LHCN-M2 (cell line): ENCODE results near the gene ANKRD22. TPM values are rescaled to one million over a fixed set of nuclear protein-coding genes. Genes with fewer than 3 reads are reported as not detected.
A peak's percentile ranks its signal among the peaks of the same experiment; 100 is the strongest.

Experiments
- DNase-seq: peaks from one replicate; pipeline ENCODE4 v3.0.0-alpha.2; 2012; ENCODE audit warnings: low read depth
- total RNA-seq: library from RNA; depleted of rRNA; stranded (reverse); fragments of >200 nt; gene quantifications from 2 replicates; pipeline ENCODE4 v1.2.3, GENCODE V29; 2014; rRNA removed

Gene ANKRD22
- total RNA-seq, 1 experiment from 2014 or later: 0.46 TPM

DNA sequence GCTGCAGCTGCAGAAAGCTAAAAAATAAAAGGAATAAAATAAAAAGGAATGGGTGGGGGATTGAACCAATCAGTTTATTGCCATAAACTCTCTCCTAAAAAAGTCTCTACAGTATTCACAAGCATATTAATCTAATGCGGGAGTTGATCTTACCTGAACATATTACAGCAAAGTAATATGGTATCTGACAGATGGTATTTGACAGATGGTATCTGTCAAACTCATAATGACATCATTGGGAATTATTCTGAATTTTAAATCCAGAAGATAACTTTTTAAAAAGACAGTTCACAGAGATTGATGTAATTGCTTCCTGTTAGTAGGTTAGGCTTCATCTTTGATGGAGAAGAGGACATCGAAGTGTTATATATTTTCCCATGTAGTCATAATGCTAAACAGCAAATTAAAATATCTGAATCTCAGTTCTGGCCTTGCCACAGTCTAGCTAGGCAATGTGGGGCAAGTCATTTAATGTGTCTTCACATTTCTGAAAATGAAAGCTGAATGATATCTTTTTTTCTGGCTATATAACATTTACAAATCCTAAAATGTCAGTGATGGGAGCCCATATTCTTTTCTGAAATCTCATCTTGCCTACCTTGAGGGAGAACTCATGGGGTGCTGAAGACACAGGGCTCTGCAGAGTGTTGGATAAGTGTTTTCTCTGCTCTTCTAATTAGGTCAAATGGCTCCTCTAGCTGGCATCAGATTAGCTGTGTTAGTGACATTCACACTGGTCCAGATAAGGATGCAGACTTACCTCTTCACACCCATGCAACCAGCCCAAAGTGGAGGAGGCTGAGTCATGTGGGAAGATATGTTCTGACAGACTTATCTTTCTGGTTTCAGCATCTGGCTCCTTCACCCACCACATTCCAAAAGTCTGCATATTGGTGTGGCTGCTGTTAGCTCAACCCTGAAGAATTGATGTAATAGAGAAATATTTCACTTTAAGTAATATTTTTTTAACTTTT lies 51.2 kb downstream of the ANKRD22 start:
- peak; percentile 55 for DNase-seq

GRCh38 chr10:88794731-88795130 lies 56.9 kb downstream of the ANKRD22 start:
- no peak for DNase-seq

DNA sequence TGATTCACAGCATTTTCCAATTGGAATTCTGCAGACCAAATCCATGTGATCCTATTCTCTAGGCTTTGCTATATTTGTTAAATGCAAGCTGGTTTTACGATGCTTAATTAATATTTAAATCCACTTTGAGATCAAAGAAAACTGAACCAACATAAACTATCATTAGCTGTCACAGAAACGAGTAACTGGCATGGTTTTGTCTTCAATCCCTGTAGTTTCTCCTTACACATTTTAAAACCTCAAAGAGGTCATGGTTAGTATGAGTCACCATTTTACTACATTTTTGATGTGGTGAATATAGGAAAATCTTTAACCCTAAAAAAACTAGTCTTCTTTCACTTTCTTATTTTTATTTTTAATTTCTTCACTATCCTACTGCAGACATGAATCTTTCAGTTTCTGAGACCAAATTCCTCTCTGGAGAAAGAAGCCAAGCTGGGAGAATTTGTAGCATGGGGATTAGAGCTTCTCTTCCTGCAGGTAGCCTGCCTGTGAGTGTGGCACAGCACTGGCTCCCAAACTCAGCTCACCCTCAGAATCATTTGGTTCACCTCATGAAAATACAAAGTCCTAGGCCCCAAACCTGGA lies 57.8 kb downstream of the ANKRD22 start:
- peak; percentile 77 for DNase-seq

DNA sequence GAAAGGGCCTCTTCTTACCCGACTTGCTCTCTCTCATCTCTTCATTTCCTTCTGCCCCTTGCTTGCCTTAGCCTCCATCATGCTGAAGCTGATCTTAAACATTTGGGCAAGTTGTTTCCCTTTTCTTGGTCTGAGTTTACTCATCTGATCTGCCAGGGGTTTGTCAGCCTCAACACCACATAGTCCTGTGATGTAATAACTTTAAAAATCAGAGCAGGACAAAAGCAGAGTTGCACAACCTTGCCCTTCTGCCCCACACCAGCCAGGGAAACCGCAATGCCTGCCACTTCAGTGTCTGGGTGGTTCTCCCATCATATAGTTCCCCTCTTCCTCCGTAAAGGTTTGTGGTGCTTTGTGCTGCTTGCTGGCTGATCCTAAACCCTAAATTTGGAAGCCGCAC lies 59.0 kb downstream of the ANKRD22 start:
- peak; percentile 76 for DNase-seq

DNA sequence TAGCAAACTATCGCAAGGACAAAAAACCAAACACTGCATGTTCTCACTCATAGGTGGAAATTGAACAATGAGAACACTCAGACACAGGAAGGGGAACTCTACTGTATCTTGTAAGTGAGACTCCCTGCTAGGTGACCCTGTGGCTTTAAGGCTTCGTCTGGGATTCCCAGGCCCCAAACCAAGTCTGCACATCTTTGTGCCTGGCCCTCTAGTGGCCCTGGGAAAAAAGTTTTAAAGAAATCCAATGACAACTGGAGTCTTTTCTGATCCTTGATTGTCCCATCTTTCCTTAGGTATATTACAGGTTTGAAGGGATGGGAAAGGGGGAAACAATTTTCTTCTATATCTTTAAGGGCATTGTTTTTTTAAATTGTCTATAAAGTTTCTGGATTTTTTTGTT lies 59.7 kb downstream of the ANKRD22 start:
- DNase-seq: peak; percentile 46

- no peak for DNase-seq
These were observed 62.7 kb downstream of the ANKRD22 start for GRCh38 chr10:88788924-88789323.

- no peak for DNase-seq
These were observed 64.2 kb downstream of the ANKRD22 start for GRCh38 chr10:88787463-88787862.

- no peak for DNase-seq
These were observed 65.4 kb downstream of the ANKRD22 start for GRCh38 chr10:88786032-88786770.

GRCh38 chr10:88783724-88784123 lies 67.9 kb downstream of the ANKRD22 start:
- peak; percentile 77 for DNase-seq

DNA sequence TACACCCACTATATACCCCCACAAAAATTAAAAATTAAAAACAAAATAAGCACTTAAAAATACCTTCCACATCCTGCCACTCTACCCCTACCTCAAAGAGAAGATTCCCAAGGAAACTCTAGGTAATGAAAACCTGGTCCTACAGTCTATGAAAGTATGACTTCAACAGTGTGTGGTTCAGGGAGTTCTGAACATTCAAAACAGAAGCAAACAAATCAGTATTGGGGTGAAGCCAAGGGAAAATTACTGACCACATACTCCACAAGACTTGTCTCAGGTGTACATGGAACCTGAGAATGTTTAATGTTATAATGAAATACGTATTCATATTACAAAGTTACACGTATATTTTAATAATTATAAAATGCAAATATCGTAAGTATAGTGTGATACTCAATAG lies 69.4 kb downstream of the ANKRD22 start:
- no peak for DNase-seq

DNA sequence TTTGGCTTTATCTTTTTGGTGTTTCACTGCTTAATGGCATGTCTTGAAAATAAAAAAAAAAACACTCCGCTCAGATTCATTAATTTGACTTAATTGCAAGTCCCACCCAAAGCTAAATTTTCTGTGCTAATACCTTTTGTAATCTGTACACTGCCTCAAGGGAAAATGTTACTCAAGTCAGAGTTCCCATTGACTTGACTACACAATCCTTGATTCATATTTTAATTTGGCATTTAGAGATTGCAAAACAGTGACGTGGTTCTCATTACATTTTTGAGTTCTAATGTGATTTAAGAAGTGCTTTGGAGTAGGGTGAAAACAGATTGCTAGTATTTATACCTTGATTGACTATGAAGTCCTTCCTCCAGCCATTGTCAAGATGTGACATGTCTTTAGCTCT lies 70.4 kb downstream of the ANKRD22 start:
- DNase-seq: no peak

Other genes with a start within 250 kb of the ANKRD22 start
- gene LIPF, start 187.4 kb downstream of the ANKRD22 start, total RNA-seq: 0.32 TPM in 1 of 2 replicates, not detected in the other
- 0.17 TPM in 1 of 2 replicates, not detected in the other for gene LIPK, start 145.6 kb downstream of the ANKRD22 start, total RNA-seq
- gene LIPN, start 91.8 kb downstream of the ANKRD22 start, total RNA-seq: not detected in 2 replicates
- gene LIPM, start 49.1 kb downstream of the ANKRD22 start, total RNA-seq: not detected in 2 replicates
- gene STAMBPL1, start 28.4 kb upstream of the ANKRD22 start, total RNA-seq: 57.1 and 69.0 TPM in 2 replicates
- 105 and 119 TPM in 2 replicates for gene ACTA2, start 100.9 kb upstream of the ANKRD22 start, total RNA-seq
- 55.0 and 55.7 TPM in 2 replicates for gene FAS, start 139.0 kb upstream of the ANKRD22 start, total RNA-seq